Skin epidermis (tissue), 12 donors: ENCODE measurements around the gene BAG5.
A peak's percentile ranks its signal among the peaks of the same experiment; 100 is the strongest.
"Not testable (repeated sequence)": the region's sequence is repeated elsewhere in the genome, so short reads cannot be mapped to it uniquely, and the experiment has no call there.

Experiments
- H3K27ac ChIP-seq, 21 experiments: fragments of 200-600 bp; sonication (generic) in 11 of 21; one replicate each; pipeline ENCODE4 v1.5.0; 2020; ENCODE audit warnings: mild to moderate bottlenecking in 3 of 21, inconsistent platforms in 2 of 21, moderate library complexity in 2 of 21
- H3K4me3 ChIP-seq, 7 experiments: fragments of 200-600 bp; sonication (generic) in 2 of 7; one replicate each; pipeline ENCODE4 v1.5.0; 2020; ENCODE audit warnings: inconsistent platforms in 2 of 7, mild to moderate bottlenecking in 2 of 7, moderate library complexity in 1 of 7

Gene BAG5

GRCh38 chr14:103527408-103528145 is 34.9 kb downstream of the BAG5 start:
- peak overlapping the region in 16 of 21 experiments; percentile 31 to 96 (median 90) for H3K27ac ChIP-seq

GRCh38 chr14:103526914-103527248 is 35.6 kb downstream of the BAG5 start:
- Histone ChIP-seq H3K4me3 (no peak overlapping the region), H3K27ac (peak overlapping the region in 2 of 21 experiments; percentile 88 to 92)

More at GRCh38 chr14:103527408-103528145, 34.9 kb downstream of the BAG5 start:
- H3K4me3 ChIP-seq = peak overlapping the region in 2 of 7 experiments; percentile 89 to 90

- Histone ChIP-seq H3K4me3 (no peak overlapping the region), H3K27ac (peak overlapping the region in 2 of 21 experiments; percentile 5 to 12)
Measured at GRCh38 chr14:103526247-103526913, 36.1 kb downstream of the BAG5 start.

- not testable (repeated sequence) for H3K4me3 ChIP-seq
- peak overlapping the region in 1 of 21 experiments; percentile 12 for H3K27ac ChIP-seq
Measured at GRCh38 chr14:103525430-103526246, 36.8 kb downstream of the BAG5 start.

- H3K27ac ChIP-seq = no peak overlapping the region
Measured at GRCh38 chr14:103524002-103524935, 38.2 kb downstream of the BAG5 start.

GRCh38 chr14:103523575-103523954 is 38.9 kb downstream of the BAG5 start:
- H3K27ac ChIP-seq = no peak overlapping the region
- H3K4me3 ChIP-seq = no peak overlapping the region

More at GRCh38 chr14:103524002-103524935, 38.2 kb downstream of the BAG5 start:
- H3K4me3 ChIP-seq = no peak overlapping the region

- H3K27ac ChIP-seq = peak within 1 kb of the TSS in 15 of 21 experiments; percentile 2 to 84 (median 63)
Measured at GRCh38 chr14:103522649-103523574, 39.5 kb downstream of the BAG5 start, which contains the start of gene CKB. CKB (minus strand) TSS chr14:103522830; CDS start chr14:103522493, 337 bp downstream.

GRCh38 chr14:103521951-103522563 is 40.4 kb downstream of the BAG5 start:
- H3K27ac ChIP-seq = peak overlapping the region in 14 of 21 experiments; percentile 2 to 84 (median 64)

More at GRCh38 chr14:103522649-103523574, 39.5 kb downstream of the BAG5 start, which contains the start of gene CKB:
- peak within 1 kb of the TSS; percentile 37 to 65 (median 48) for H3K4me3 ChIP-seq

GRCh38 chr14:103521438-103521950 is 41.0 kb downstream of the BAG5 start:
- Histone ChIP-seq H3K27ac (peak overlapping the region in 17 of 21 experiments; percentile 2 to 84 (median 63)), H3K4me3 (peak overlapping the region; percentile 37 to 65 (median 48))

More at GRCh38 chr14:103521951-103522563, 40.4 kb downstream of the BAG5 start:
- H3K4me3 ChIP-seq = peak overlapping the region; percentile 37 to 65 (median 48)

- Histone ChIP-seq H3K4me3 (peak overlapping the region; percentile 37 to 65 (median 48)), H3K27ac (peak overlapping the region in 17 of 21 experiments; percentile 4 to 84 (median 63))
Measured at GRCh38 chr14:103520657-103521437, 41.6 kb downstream of the BAG5 start.

GRCh38 chr14:103520269-103520656 is 42.2 kb downstream of the BAG5 start:
- Histone ChIP-seq H3K27ac (peak overlapping the region in 8 of 21 experiments; percentile 4 to 84 (median 66)), H3K4me3 (peak overlapping the region in 4 of 7 experiments; percentile 37 to 65 (median 50))

GRCh38 chr14:103519837-103520212 is 42.6 kb downstream of the BAG5 start:
- Histone ChIP-seq H3K27ac (peak overlapping the region in 4 of 21 experiments; percentile 4 to 84 (median 46)), H3K4me3 (no peak overlapping the region)

GRCh38 chr14:103519043-103519836 is 43.2 kb downstream of the BAG5 start:
- H3K4me3 ChIP-seq = no peak overlapping the region
- peak overlapping the region in 2 of 21 experiments; percentile 17 to 84 for H3K27ac ChIP-seq

- H3K27ac ChIP-seq = peak overlapping the region in 7 of 21 experiments; percentile 13 to 58 (median 42)
- H3K4me3 ChIP-seq = no peak overlapping the region
Measured at GRCh38 chr14:103518422-103519042, 43.9 kb downstream of the BAG5 start.
